Body of pancreas (tissue), 4 donors: ENCODE measurements around the gene RSPH1.

Source experiments
- POLR2A ChIP-seq, 3 donors: fragments of 450-650 bp; IDR thresholded peaks; one replicate each; pipeline ENCODE4 v1.6.1; 2016; ENCODE audit warnings: antibody characterized with exemption in 3 of 3, mild to moderate bottlenecking in 2 of 3
- TF ChIP-seq, protein P1 (sequence below), 7 experiments: fragments of 450-650 bp in 4 of 7; fragments of 200-600 bp in 3 of 7; sonication (generic) in 3 of 7; IDR thresholded peaks; one replicate each; pipeline ENCODE4 v1.5.1; 2016 to 2019; ENCODE audit warnings: antibody characterized with exemption in 7 of 7

DNA sequence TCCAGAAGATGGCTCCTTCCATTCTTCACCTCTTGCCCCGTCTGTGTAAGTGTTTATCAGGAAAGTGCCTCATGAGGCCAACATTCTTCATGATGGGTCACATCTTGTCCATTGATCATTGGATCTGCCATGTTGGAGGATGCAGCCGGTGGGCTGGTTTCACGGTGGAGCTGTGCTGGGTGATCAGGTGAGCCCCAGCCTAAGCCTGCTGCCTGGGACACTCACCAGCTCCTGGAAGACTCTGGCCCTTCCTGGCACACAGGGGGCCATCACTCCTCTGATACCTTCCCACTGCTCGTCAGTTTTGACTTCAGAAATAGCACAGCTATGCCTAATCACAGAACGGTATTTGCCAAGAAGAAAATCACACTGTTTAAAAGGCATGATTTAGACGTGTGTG is 54.1 kb downstream of the RSPH1 start:
- TF ChIP-seq, protein P1, sequence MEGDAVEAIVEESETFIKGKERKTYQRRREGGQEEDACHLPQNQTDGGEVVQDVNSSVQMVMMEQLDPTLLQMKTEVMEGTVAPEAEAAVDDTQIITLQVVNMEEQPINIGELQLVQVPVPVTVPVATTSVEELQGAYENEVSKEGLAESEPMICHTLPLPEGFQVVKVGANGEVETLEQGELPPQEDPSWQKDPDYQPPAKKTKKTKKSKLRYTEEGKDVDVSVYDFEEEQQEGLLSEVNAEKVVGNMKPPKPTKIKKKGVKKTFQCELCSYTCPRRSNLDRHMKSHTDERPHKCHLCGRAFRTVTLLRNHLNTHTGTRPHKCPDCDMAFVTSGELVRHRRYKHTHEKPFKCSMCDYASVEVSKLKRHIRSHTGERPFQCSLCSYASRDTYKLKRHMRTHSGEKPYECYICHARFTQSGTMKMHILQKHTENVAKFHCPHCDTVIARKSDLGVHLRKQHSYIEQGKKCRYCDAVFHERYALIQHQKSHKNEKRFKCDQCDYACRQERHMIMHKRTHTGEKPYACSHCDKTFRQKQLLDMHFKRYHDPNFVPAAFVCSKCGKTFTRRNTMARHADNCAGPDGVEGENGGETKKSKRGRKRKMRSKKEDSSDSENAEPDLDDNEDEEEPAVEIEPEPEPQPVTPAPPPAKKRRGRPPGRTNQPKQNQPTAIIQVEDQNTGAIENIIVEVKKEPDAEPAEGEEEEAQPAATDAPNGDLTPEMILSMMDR (IDR thresholded peaks at IDR 0.05) = no peak
- TF ChIP-seq POLR2A (IDR thresholded peaks at IDR 0.05) = no peak
